Epithelial cell of proximal tubule (primary cell): ENCODE results near the gene LAMA2. TPM values are rescaled to one million over a fixed set of nuclear protein-coding genes. Genes with fewer than 3 reads are reported as not detected.

Experiments
- DNase-seq: peaks from one replicate; pipeline ENCODE4 v3.0.0-alpha.2; 2011; ENCODE audit warnings: low read depth
- H3K4me3 ChIP-seq: 2 replicates; pipeline ENCODE4 v1.5.1; 2011; ENCODE audit warnings: low read depth, mild to moderate bottlenecking, low read length
- CTCF ChIP-seq: conservative IDR thresholded peaks from 2 replicates; pipeline ENCODE4 v1.5.1; 2012; ENCODE audit warnings: low read depth, mild to moderate bottlenecking, low read length
- total RNA-seq: library from RNA; depleted of rRNA; stranded (reverse); fragments of >200 nt; gene quantifications from 2 replicates; pipeline ENCODE4 v1.2.3, GENCODE V29; 2015

Gene LAMA2
- total RNA-seq, 1 donor from 2014 or later, result 0.69 TPM

- DNase-seq, result no peak
- TF ChIP-seq CTCF, result no peak
- no peak overlapping the region for H3K4me3 ChIP-seq
Observed at GRCh38 chr6:129519750-129520149, 636.8 kb downstream of the LAMA2 start.

GRCh38 chr6:129521946-129522345 lies 639.0 kb downstream of the LAMA2 start:
- TF ChIP-seq CTCF, result no peak
- no peak overlapping the region for H3K4me3 ChIP-seq
- no peak for DNase-seq

- no peak overlapping the region for H3K4me3 ChIP-seq
- TF ChIP-seq CTCF, result no peak
- DNase-seq, result no peak
Observed at GRCh38 chr6:129523816-129524215, 640.9 kb downstream of the LAMA2 start.

- TF ChIP-seq CTCF, result no peak
- no peak for DNase-seq
- H3K4me3 ChIP-seq, result no peak overlapping the region
Observed at GRCh38 chr6:129525055-129525454, 642.1 kb downstream of the LAMA2 start.

- no peak for TF ChIP-seq CTCF
- no peak overlapping the region for H3K4me3 ChIP-seq
- no peak for DNase-seq
Observed at GRCh38 chr6:129534926-129535325, 652.0 kb downstream of the LAMA2 start.

- H3K4me3 ChIP-seq, result no peak overlapping the region
- no peak for TF ChIP-seq CTCF
- DNase-seq, result no peak
Observed at GRCh38 chr6:129536271-129536670, 653.3 kb downstream of the LAMA2 start.

- no peak overlapping the region for H3K4me3 ChIP-seq
- TF ChIP-seq CTCF, result no peak
- no peak for DNase-seq
Observed at GRCh38 chr6:129539032-129539431, 656.1 kb downstream of the LAMA2 start.
